PC-3 (cell line): Measurements from ENCODE around the gene TENM4.

Source experiments
- EZH2 ChIP-seq: fragments of 300-600 bp; sonication (generic); IDR thresholded peaks from one replicate; pipeline ENCODE4 v1.6.1; 2017; ENCODE audit warnings: antibody characterized with exemption, mild to moderate bottlenecking, low read length; ENCODE audit not compliant: unreplicated experiment
- EZH2phosphoT487 ChIP-seq: fragments of 300-600 bp; sonication (generic); IDR thresholded peaks from 2 replicates; pipeline ENCODE4 v1.6.1; 2018; ENCODE audit warnings: mild to moderate bottlenecking, antibody characterized with exemption, low read length, borderline replicate concordance
- TF ChIP-seq, protein P1 (sequence below): fragments of 300-600 bp; sonication (generic); conservative IDR thresholded peaks from 2 replicates; pipeline ENCODE4 v1.5.1; 2017; ENCODE audit warnings: antibody characterized with exemption, low read depth, mild to moderate bottlenecking, low read length

DNA sequence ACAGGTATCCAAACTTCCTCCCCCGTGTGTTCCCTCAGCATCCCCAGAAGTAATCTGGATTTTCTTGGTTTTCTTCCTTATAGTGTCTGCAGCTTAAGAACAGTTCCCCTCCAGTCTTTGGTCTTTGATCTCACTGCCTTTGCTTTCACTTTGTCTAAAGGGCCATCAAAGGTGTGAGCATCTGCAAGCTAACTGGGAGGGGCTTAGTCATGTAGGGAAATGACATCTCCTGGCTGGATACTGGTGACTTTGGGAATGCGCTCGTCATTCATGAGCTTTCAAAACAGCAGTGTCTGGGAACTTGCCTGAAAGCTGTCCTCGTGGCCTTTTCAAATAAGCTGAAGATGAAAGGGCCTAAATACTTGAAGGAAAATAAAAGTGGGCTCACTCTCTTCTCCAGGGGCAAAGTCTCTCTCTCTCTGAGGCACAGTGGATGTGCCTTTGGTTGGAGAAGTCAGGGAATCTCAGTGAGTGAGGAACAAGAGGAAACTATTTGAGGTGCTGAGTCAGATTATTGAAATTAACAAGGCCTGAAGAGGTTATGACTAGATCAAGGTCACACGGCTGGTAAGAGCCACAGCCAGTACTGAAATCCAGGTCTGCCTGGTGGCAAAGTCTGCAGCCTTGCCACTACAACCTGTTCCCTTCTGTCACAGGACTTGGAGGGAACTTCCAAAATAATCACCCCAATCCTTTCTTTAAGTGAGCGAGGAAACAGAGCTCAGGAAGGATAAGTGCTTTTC is 45.6 kb upstream of the TENM4 start:
- TF ChIP-seq, protein P1, sequence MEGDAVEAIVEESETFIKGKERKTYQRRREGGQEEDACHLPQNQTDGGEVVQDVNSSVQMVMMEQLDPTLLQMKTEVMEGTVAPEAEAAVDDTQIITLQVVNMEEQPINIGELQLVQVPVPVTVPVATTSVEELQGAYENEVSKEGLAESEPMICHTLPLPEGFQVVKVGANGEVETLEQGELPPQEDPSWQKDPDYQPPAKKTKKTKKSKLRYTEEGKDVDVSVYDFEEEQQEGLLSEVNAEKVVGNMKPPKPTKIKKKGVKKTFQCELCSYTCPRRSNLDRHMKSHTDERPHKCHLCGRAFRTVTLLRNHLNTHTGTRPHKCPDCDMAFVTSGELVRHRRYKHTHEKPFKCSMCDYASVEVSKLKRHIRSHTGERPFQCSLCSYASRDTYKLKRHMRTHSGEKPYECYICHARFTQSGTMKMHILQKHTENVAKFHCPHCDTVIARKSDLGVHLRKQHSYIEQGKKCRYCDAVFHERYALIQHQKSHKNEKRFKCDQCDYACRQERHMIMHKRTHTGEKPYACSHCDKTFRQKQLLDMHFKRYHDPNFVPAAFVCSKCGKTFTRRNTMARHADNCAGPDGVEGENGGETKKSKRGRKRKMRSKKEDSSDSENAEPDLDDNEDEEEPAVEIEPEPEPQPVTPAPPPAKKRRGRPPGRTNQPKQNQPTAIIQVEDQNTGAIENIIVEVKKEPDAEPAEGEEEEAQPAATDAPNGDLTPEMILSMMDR: no peak
- TF ChIP-seq EZH2phosphoT487 (no peak), EZH2 (no peak)
